ENCODE data around the gene TBX10. TPM values are rescaled to one million over a fixed set of nuclear protein-coding genes. Genes with fewer than 3 reads are reported as not detected.

Gene TBX10
- total and polyA plus RNA-seq, 4 donors: 0.12 to 0.43 TPM; not detected in 2

DNA sequence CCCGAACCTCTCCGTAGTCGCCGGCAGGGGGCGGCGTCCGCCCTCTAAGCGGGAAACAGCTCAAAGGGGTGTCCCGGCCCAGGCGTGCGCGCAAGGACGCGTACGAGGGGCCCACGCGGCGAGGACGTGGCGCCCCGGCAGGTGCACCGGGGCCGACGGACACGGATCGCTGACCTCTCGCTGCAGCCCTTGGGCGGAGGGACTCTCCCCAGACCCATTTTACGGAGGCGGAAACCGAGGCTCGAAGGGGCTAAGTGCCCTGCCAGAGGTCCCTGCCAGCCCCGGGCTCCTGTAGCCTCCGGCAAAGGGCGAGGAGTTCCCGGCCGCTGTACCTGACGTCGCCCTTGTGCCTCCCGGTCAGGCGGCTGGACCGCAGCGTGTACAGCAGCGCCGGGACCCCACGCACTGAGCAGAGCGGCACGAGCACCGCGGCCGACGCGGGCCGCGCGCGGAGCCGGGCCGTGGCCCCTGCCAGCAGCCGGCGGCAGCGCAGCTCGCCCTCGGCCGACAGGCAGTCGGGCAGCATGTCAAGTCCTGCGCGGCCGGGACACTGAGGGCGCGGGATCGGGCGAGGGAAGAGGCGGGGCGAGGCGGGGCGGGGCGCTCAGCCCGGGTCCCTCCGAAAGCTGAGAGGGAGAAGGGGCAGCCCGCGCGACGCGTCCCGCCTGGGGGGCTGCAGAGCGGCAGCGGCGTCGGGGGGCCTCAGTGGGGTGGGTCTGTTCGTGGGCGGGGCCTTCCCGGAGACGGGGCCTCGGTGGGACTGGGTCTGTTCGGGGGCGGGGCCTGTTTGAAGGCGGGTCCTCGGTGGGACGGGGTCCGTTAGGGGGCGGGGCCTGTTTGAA, 10.0 kb downstream of the TBX10 start, which contains the start of gene NUDT8:
TSS of gene NUDT8 (minus strand) at position 552 of the 842 bp plus-strand sequence. CDS start at position 526, 26 bp downstream.
- TF ChIP-seq RAD21 (IDR thresholded peaks at IDR 0.05) (peak; percentile 83 to 88), YY1 (IDR thresholded peaks at IDR 0.05) (peak; percentile 19), SP1 (IDR thresholded peaks at IDR 0.05) (no peak)
- TF ChIP-seq, protein P1, sequence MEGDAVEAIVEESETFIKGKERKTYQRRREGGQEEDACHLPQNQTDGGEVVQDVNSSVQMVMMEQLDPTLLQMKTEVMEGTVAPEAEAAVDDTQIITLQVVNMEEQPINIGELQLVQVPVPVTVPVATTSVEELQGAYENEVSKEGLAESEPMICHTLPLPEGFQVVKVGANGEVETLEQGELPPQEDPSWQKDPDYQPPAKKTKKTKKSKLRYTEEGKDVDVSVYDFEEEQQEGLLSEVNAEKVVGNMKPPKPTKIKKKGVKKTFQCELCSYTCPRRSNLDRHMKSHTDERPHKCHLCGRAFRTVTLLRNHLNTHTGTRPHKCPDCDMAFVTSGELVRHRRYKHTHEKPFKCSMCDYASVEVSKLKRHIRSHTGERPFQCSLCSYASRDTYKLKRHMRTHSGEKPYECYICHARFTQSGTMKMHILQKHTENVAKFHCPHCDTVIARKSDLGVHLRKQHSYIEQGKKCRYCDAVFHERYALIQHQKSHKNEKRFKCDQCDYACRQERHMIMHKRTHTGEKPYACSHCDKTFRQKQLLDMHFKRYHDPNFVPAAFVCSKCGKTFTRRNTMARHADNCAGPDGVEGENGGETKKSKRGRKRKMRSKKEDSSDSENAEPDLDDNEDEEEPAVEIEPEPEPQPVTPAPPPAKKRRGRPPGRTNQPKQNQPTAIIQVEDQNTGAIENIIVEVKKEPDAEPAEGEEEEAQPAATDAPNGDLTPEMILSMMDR (IDR thresholded peaks at IDR 0.05; ENCODE audit: low read depth, low read length, missing input control): peak; percentile 81
- Histone ChIP-seq H3K36me3 (ENCODE audit: control insufficient read depth in 4 of 4, insufficient read depth in 3 of 4, low read depth in 1 of 4, low read length in 3 of 4) (peaks cover 0 to 5% (median 2%) of the 10 kb centered on the region in 4 donors), H3K4me1 (ENCODE audit: control insufficient read depth in 4 of 4, insufficient read depth in 4 of 4, low read length in 3 of 4) (peaks cover 13 to 47% (median 37%) of the 10 kb centered on the region in 4 donors), H3K27ac (ENCODE audit: low read depth in 1 of 2, low read length in 2 of 2) (peak within 1 kb of the TSS; percentile 81 to 93), H3K4me3 (ENCODE audit: low read depth in 1 of 3, low read length in 3 of 3) (peak within 1 kb of the TSS; percentile 67 to 71 (median 67)), H3K9ac (ENCODE audit: low read depth in 1 of 2, low read length in 2 of 2) (peak within 1 kb of the TSS in 1 of 2 donors; percentile 59), H3K27me3 (ENCODE audit: control insufficient read depth in 4 of 4, insufficient read depth in 4 of 4, low read length in 3 of 4) (no peaks in the 10 kb centered on the region), H3K9me3 (ENCODE audit: control insufficient read depth in 4 of 4, low read length in 3 of 4) (no peaks in the 10 kb centered on the region)
- peak; percentile 83 for DNase-seq (ENCODE audit: low spot score)
- under 1% methylated on average over 102 of the region's 102 CpGs for WGBS

DNA sequence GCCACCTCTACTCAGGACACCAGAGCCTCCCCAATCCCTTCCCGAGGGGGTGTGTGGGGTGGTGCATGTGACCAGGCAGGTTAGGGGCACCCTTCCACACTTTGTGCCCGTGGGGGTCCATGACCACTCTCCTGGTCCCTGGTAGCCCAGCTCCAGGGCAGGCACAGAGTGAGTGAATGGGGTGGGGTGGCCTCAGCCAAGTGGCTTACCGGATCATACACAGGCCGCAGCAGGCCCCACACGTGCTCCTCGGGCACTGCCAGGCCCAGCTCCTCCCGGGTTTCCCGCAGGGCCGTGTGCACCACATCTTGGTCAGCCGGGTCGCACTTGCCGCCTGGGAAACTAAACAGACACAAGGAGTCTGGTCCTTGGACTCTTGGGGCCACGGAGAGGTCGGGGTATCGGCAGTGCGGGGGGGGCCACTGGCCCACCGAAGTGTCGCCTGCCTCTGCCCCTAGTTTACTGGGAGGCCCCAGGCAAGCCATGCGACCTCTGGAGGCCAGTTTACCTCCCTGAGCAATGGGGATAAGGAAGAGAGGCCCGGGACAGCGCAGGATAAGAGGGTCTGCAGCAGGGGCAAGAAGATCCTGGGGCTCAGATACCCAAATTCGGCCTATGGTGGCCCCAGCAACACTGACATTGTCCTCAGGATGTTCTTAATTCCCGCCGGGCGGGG, 10.7 kb downstream of the TBX10 start:
- Histone ChIP-seq H3K4me3 (ENCODE audit: low read depth in 1 of 3, low read length in 3 of 3) (peak overlapping the region in 1 of 3 donors; percentile 67), H3K9ac (ENCODE audit: low read depth in 1 of 2, low read length in 2 of 2) (peak overlapping the region in 1 of 2 donors; percentile 59), H3K36me3 (ENCODE audit: control insufficient read depth in 4 of 4, insufficient read depth in 3 of 4, low read depth in 1 of 4, low read length in 3 of 4) (peaks cover 0 to 5% (median 2%) of the 10 kb centered on the region in 4 donors), H3K9me3 (ENCODE audit: control insufficient read depth in 4 of 4, low read length in 3 of 4) (no peaks in the 10 kb centered on the region), H3K4me1 (ENCODE audit: control insufficient read depth in 4 of 4, insufficient read depth in 4 of 4, low read length in 3 of 4) (peaks cover 13 to 47% (median 37%) of the 10 kb centered on the region in 4 donors), H3K27ac (ENCODE audit: low read depth in 1 of 2, low read length in 2 of 2) (peak overlapping the region in 1 of 2 donors; percentile 81), H3K27me3 (ENCODE audit: control insufficient read depth in 4 of 4, insufficient read depth in 4 of 4, low read length in 3 of 4) (no peaks in the 10 kb centered on the region)
- 40% methylated on average over 25 of the region's 25 CpGs for WGBS
- TF ChIP-seq, protein P2, sequence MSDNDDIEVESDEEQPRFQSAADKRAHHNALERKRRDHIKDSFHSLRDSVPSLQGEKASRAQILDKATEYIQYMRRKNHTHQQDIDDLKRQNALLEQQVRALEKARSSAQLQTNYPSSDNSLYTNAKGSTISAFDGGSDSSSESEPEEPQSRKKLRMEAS (IDR thresholded peaks at IDR 0.05): no peak
- TF ChIP-seq RXRA (IDR thresholded peaks at IDR 0.05): peak in 1 of 2 donors; percentile 5
- no peak for DNase-seq (ENCODE audit: low spot score)

DNA sequence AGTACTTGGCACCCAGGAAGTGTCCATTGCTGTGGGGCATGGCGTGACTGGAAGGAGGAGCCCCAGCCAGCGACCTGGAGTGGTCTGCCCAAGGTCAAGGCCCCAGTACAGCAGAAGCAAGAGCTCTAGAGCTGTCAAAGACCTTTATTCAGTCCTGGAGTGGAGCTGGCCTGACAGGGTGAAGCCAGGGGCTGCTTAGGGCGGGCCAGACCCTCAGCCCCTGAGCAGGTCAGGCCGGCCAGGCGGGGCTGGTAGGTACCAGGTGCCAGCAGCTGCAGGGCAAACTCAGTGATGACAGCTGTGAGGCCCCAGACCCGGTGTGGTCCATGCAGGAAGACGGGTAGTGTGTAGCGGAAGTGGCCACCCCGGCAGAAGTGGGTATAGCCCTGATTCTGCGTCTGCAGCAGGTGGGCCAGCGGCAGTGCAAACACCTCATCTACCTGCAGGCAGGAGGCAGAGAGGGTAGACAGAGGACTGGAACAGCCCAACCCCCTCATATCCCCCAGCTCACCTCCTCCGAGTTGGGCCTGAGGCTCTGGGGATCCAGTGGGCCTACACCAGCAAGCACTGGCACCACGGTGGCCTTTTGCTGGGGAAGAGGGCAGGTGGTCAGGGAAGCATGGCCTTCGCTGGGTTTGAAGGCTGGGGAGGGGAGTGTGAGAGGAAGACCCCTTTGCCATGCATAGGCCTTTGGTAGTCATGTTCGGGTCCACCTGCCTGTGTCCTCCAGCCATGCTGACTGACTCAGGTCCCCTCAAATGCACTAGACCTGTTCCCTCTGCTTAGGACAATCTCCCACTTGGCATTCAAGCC, 11.5 kb downstream of the TBX10 start:
- TF ChIP-seq, protein P3, sequence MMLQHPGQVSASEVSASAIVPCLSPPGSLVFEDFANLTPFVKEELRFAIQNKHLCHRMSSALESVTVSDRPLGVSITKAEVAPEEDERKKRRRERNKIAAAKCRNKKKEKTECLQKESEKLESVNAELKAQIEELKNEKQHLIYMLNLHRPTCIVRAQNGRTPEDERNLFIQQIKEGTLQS (IDR thresholded peaks at IDR 0.05): no peak
- no peak for TF ChIP-seq GABPA (IDR thresholded peaks at IDR 0.05 in 1 of 2, conservative IDR thresholded peaks at IDR 0.05 in 1 of 2)
- TF ChIP-seq, protein P4, sequence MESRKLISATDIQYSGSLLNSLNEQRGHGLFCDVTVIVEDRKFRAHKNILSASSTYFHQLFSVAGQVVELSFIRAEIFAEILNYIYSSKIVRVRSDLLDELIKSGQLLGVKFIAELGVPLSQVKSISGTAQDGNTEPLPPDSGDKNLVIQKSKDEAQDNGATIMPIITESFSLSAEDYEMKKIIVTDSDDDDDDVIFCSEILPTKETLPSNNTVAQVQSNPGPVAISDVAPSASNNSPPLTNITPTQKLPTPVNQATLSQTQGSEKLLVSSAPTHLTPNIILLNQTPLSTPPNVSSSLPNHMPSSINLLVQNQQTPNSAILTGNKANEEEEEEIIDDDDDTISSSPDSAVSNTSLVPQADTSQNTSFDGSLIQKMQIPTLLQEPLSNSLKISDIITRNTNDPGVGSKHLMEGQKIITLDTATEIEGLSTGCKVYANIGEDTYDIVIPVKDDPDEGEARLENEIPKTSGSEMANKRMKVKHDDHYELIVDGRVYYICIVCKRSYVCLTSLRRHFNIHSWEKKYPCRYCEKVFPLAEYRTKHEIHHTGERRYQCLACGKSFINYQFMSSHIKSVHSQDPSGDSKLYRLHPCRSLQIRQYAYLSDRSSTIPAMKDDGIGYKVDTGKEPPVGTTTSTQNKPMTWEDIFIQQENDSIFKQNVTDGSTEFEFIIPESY (IDR thresholded peaks at IDR 0.05): no peak
- no peak for TF ChIP-seq JUND (IDR thresholded peaks at IDR 0.05)
- no peak overlapping the region for H3K9ac ChIP-seq (ENCODE audit: low read depth in 1 of 2, low read length in 2 of 2)
- DNase-seq (ENCODE audit: low spot score): no peak

More for the DNA sequence above, 11.5 kb downstream of the TBX10 start:
- no peak overlapping the region for H3K4me3 ChIP-seq (ENCODE audit: low read depth in 1 of 3, low read length in 3 of 3)
- H3K27me3 ChIP-seq (ENCODE audit: control insufficient read depth in 4 of 4, insufficient read depth in 4 of 4, low read length in 3 of 4): no peaks in the 10 kb centered on the region
- H3K27ac ChIP-seq (ENCODE audit: low read depth in 1 of 2, low read length in 2 of 2): no peak overlapping the region
- 92% methylated on average over 15 of the region's 15 CpGs for WGBS
- H3K9me3 ChIP-seq (ENCODE audit: control insufficient read depth in 4 of 4, low read length in 3 of 4): no peaks in the 10 kb centered on the region
- peaks cover 0 to 5% (median 2%) of the 10 kb centered on the region in 4 donors for H3K36me3 ChIP-seq (ENCODE audit: control insufficient read depth in 4 of 4, insufficient read depth in 3 of 4, low read depth in 1 of 4, low read length in 3 of 4)
- H3K4me1 ChIP-seq (ENCODE audit: control insufficient read depth in 4 of 4, insufficient read depth in 4 of 4, low read length in 3 of 4): peaks cover 13 to 42% (median 35%) of the 10 kb centered on the region in 4 donors
